Stomach smooth muscle (tissue), 2 donors: Measurements from ENCODE around the gene TUFM.

Experiments
- H3K27ac ChIP-seq: one replicate; pipeline ENCODE4 v1.7.0; 2013; ENCODE audit warnings: mild to moderate bottlenecking, low read length, inconsistent platforms
- H3K27me3 ChIP-seq, 2 donors: one replicate each; pipeline ENCODE4 v1.7.0; 2013; ENCODE audit warnings: low read length in 2 of 2; ENCODE audit not compliant: insufficient read depth in 2 of 2, control insufficient read depth in 1 of 2
- H3K36me3 ChIP-seq, 2 donors: one replicate each; pipeline ENCODE4 v1.7.0; 2013; ENCODE audit warnings: low read length in 2 of 2; ENCODE audit not compliant: control insufficient read depth in 2 of 2, insufficient read depth in 2 of 2
- H3K4me1 ChIP-seq: one replicate; pipeline ENCODE4 v1.7.0; 2013; ENCODE audit warnings: low read length; ENCODE audit not compliant: control insufficient read depth, insufficient read depth
- H3K4me3 ChIP-seq, 2 donors: one replicate each; pipeline ENCODE4 v1.7.0; 2013; ENCODE audit warnings: low read length in 2 of 2
- H3K9ac ChIP-seq, 2 donors: one replicate each; pipeline ENCODE4 v1.7.0; 2013; ENCODE audit warnings: low read length in 2 of 2, mild to moderate bottlenecking in 1 of 2
- H3K9me3 ChIP-seq, 2 donors: one replicate each; pipeline ENCODE4 v1.7.0; 2013; ENCODE audit warnings: low read length in 2 of 2; ENCODE audit not compliant: control insufficient read depth in 2 of 2
- donor health status: healthy.
- donor health status: Pancreatic carcinoma.

The TUFM gene

GRCh38 chr16:28859326-28859725 lies 13.2 kb upstream of the TUFM start:
- H3K36me3 ChIP-seq = no peaks in the 10 kb centered on the region
- H3K4me1 ChIP-seq = peaks cover 3% of the 10 kb centered on the region
- H3K27me3 ChIP-seq = no peaks in the 10 kb centered on the region
- no peak overlapping the region for H3K27ac ChIP-seq
- no peaks in the 10 kb centered on the region for H3K9me3 ChIP-seq
- H3K4me3 ChIP-seq = no peak overlapping the region
- no peak overlapping the region for H3K9ac ChIP-seq

GRCh38 chr16:28858421-28858820 lies 12.3 kb upstream of the TUFM start:
- Histone ChIP-seq H3K27me3 (no peaks in the 10 kb centered on the region), H3K36me3 (no peaks in the 10 kb centered on the region), H3K4me1 (no peaks in the 10 kb centered on the region), H3K4me3 (no peak overlapping the region), H3K27ac (no peak overlapping the region), H3K9ac (no peak overlapping the region), H3K9me3 (no peaks in the 10 kb centered on the region)

GRCh38 chr16:28846933-28847273 lies 755 bp upstream of the TUFM start:
- Histone ChIP-seq H3K9ac (peak overlapping the region; percentile 79 to 95), H3K9me3 (no peaks in the 10 kb centered on the region), H3K27me3 (no peaks in the 10 kb centered on the region), H3K27ac (peak overlapping the region; percentile 83), H3K36me3 (peaks cover 24 to 28% of the 10 kb centered on the region in 2 donors), H3K4me1 (peaks cover 27% of the 10 kb centered on the region), H3K4me3 (peak overlapping the region; percentile 54 to 98)

- H3K36me3 ChIP-seq = peaks cover 24 to 30% of the 10 kb centered on the region in 2 donors
- peak overlapping the region; percentile 93 to 98 for H3K4me3 ChIP-seq
- H3K4me1 ChIP-seq = peaks cover 27% of the 10 kb centered on the region
- no peaks in the 10 kb centered on the region for H3K27me3 ChIP-seq
- H3K9ac ChIP-seq = peak overlapping the region; percentile 93
- peak overlapping the region; percentile 83 for H3K27ac ChIP-seq
- no peaks in the 10 kb centered on the region for H3K9me3 ChIP-seq
These were observed 428 bp downstream of the TUFM start for GRCh38 chr16:28845761-28846079.

- Histone ChIP-seq H3K9me3 (no peaks in the 10 kb centered on the region), H3K27ac (peak overlapping the region; percentile 83), H3K36me3 (peaks cover 24 to 30% of the 10 kb centered on the region in 2 donors), H3K27me3 (no peaks in the 10 kb centered on the region), H3K4me3 (peak overlapping the region; percentile 93 to 98), H3K9ac (peak overlapping the region; percentile 93), H3K4me1 (peaks cover 27% of the 10 kb centered on the region)
These were observed 855 bp downstream of the TUFM start for GRCh38 chr16:28845293-28845692.

- no peak overlapping the region for H3K4me3 ChIP-seq
- H3K9me3 ChIP-seq = no peaks in the 10 kb centered on the region
These were observed 1.8 kb downstream of the TUFM start for GRCh38 chr16:28844226-28844885.

GRCh38 chr16:28843766-28844165 lies 2.4 kb downstream of the TUFM start:
- Histone ChIP-seq H3K4me1 (peaks cover 25% of the 10 kb centered on the region), H3K27me3 (no peaks in the 10 kb centered on the region), H3K9ac (no peak overlapping the region), H3K9me3 (no peaks in the 10 kb centered on the region), H3K36me3 (peaks cover 24 to 30% of the 10 kb centered on the region in 2 donors), H3K27ac (no peak overlapping the region), H3K4me3 (no peak overlapping the region)

More at GRCh38 chr16:28844226-28844885, 1.8 kb downstream of the TUFM start:
- Histone ChIP-seq H3K27ac (no peak overlapping the region), H3K36me3 (peaks cover 24 to 30% of the 10 kb centered on the region in 2 donors), H3K4me1 (peaks cover 25% of the 10 kb centered on the region), H3K27me3 (no peaks in the 10 kb centered on the region), H3K9ac (no peak overlapping the region)

- H3K9me3 ChIP-seq = no peaks in the 10 kb centered on the region
- H3K36me3 ChIP-seq = peaks cover 26 to 34% of the 10 kb centered on the region in 2 donors
- no peaks in the 10 kb centered on the region for H3K27me3 ChIP-seq
- no peak overlapping the region for H3K9ac ChIP-seq
- no peak overlapping the region for H3K27ac ChIP-seq
- no peak overlapping the region for H3K4me3 ChIP-seq
- H3K4me1 ChIP-seq = peaks cover 25% of the 10 kb centered on the region
These were observed 3.5 kb downstream of the TUFM start for GRCh38 chr16:28842696-28843095.

- Histone ChIP-seq H3K9ac (peak overlapping the region in 1 of 2 donors; percentile 15), H3K9me3 (no peaks in the 10 kb centered on the region), H3K36me3 (peaks cover 35 to 52% of the 10 kb centered on the region in 2 donors), H3K27ac (no peak overlapping the region), H3K4me1 (peaks cover 5% of the 10 kb centered on the region), H3K4me3 (no peak overlapping the region), H3K27me3 (no peaks in the 10 kb centered on the region)
These were observed 6.2 kb downstream of the TUFM start for GRCh38 chr16:28839899-28840298.

GRCh38 chr16:28839004-28839639 lies 7.0 kb downstream of the TUFM start:
- Histone ChIP-seq H3K9me3 (no peaks in the 10 kb centered on the region), H3K27me3 (no peaks in the 10 kb centered on the region), H3K36me3 (peaks cover 40 to 54% of the 10 kb centered on the region in 2 donors), H3K4me1 (no peaks in the 10 kb centered on the region), H3K4me3 (no peak overlapping the region), H3K27ac (no peak overlapping the region), H3K9ac (no peak overlapping the region)

GRCh38 chr16:28838558-28838918 lies 7.6 kb downstream of the TUFM start:
- Histone ChIP-seq H3K9ac (no peak overlapping the region), H3K27ac (no peak overlapping the region), H3K27me3 (no peaks in the 10 kb centered on the region), H3K4me1 (no peaks in the 10 kb centered on the region), H3K4me3 (no peak overlapping the region), H3K36me3 (peaks cover 40 to 53% of the 10 kb centered on the region in 2 donors), H3K9me3 (no peaks in the 10 kb centered on the region)
